Renal cortex interstitium (tissue), 11 donors: Measurements from ENCODE around the gene SLC16A10. TPM values are rescaled to one million over a fixed set of nuclear protein-coding genes. Genes with fewer than 3 reads are reported as not detected.
"Not testable (repeated sequence)": the region's sequence is repeated elsewhere in the genome, so short reads cannot be mapped to it uniquely, and the experiment has no call there.

Experiments
- DNase-seq, 11 donors: peaks; one replicate each; pipeline ENCODE4 v3.0.0-alpha.2; 2013; ENCODE audit warnings: low read depth in 9 of 11, low spot score in 4 of 11; ENCODE audit errors: extremely low read depth in 1 of 11
- polyA plus RNA-seq, 3 donors: library from polyadenylated mRNA; unstranded; fragments of 120-200 nt; gene quantifications; one replicate each; pipeline ENCODE4 v1.2.1, GENCODE V29; 2013; ENCODE audit not compliant: insufficient read length in 3 of 3

Gene SLC16A10
- polyA plus RNA-seq, 3 donors = 25.5 to 30.3 (median 30.3) TPM

- DNase-seq = no peak
Observed at GRCh38 chr6:111172563-111172962, 85.3 kb downstream of the SLC16A10 start.

- DNase-seq = no peak
Observed at GRCh38 chr6:111173341-111173740, 86.0 kb downstream of the SLC16A10 start.

GRCh38 chr6:111173946-111174345 lies 86.6 kb downstream of the SLC16A10 start:
- no peak for DNase-seq

- no peak for DNase-seq
Observed at GRCh38 chr6:111175109-111175508, 87.8 kb downstream of the SLC16A10 start.

- DNase-seq = no peak
Observed at GRCh38 chr6:111176038-111176759, 88.9 kb downstream of the SLC16A10 start.

- no peak for DNase-seq
Observed at GRCh38 chr6:111176760-111177099, 89.4 kb downstream of the SLC16A10 start.

- DNase-seq = no peak
Observed at GRCh38 chr6:111177131-111177530, 89.8 kb downstream of the SLC16A10 start.

- DNase-seq = no peak
Observed at GRCh38 chr6:111183702-111184517, 96.6 kb downstream of the SLC16A10 start.

GRCh38 chr6:111184827-111185532 lies 97.7 kb downstream of the SLC16A10 start:
- DNase-seq = no peak

GRCh38 chr6:111185954-111186353 lies 98.7 kb downstream of the SLC16A10 start:
- no peak for DNase-seq

GRCh38 chr6:111187874-111188273 lies 100.6 kb downstream of the SLC16A10 start:
- DNase-seq = no peak

- DNase-seq = not testable (repeated sequence)
Observed at GRCh38 chr6:111189666-111190210, 102.4 kb downstream of the SLC16A10 start.

GRCh38 chr6:111190637-111191036 lies 103.3 kb downstream of the SLC16A10 start:
- DNase-seq = no peak

GRCh38 chr6:111191136-111191535 lies 103.8 kb downstream of the SLC16A10 start:
- DNase-seq = not testable (repeated sequence)

- DNase-seq = no peak
Observed at GRCh38 chr6:111192911-111193555, 105.7 kb downstream of the SLC16A10 start.

- DNase-seq = no peak
Observed at GRCh38 chr6:111195656-111196055, 108.4 kb downstream of the SLC16A10 start.

GRCh38 chr6:111198841-111199240 lies 111.5 kb downstream of the SLC16A10 start:
- DNase-seq = no peak

GRCh38 chr6:111199935-111200334 lies 112.6 kb downstream of the SLC16A10 start:
- DNase-seq = peak in 1 of 11 donors; percentile 11
